AML-193 (cell line): ENCODE measurements around the gene GPC5.

Source experiments
- DNase-seq, 2 experiments: peaks; one replicate each; lab custom pipeline; 2025; lab: John Stamatoyannopoulos, UW

The GPC5 gene

DNA sequence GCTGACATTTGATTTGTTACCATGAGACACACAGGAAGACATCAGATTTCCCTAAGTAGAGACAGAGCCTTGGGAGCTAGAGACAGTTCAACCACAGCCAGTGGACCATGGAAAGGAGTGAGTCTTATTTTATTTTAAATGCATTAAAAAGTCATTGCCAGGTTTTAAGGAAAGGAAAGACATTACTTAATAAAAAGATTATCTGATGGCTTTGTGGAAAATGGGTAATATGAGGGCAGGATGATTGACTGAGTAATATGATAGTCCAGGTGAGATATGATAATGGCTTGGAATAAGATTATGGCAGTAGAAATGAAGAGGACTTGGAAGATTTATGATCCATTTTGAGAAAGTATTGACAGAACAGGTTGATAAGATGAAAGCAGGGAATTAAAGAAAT lies 580.1 kb downstream of the GPC5 start:
- no peak for DNase-seq

DNA sequence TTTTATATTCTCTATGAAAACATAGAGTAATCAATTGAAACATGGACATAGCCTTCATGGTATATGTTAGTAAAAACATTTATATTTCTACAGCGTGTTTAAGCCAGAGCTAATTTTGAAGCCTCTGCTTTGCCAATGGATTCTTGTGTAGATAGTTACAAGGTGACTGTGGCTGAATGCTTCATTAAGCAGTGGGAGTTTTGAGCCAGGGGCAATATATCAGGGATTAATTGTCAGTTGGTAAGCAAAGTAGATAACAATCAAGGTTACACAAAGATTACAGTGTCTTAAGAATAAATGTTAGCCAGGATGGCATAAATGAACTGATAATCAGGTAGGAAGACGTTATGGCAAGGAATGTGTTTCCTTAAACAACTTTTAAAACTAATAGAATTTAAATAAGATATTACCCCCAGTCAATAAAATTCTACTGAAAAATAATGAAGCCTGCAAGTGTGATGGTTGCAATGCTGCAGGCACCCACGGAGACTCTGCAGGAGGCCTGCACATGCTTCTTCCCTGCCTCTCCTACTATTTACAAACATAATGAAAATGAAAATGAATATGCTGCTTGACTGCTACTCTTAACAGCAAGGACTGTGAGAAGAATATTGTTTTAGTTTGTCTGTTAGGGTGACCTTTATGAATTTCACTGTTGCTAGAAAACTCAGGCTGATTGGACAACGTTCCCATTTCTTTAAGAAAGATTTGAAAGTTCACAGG lies 588.5 kb downstream of the GPC5 start:
- no peak for DNase-seq

DNA sequence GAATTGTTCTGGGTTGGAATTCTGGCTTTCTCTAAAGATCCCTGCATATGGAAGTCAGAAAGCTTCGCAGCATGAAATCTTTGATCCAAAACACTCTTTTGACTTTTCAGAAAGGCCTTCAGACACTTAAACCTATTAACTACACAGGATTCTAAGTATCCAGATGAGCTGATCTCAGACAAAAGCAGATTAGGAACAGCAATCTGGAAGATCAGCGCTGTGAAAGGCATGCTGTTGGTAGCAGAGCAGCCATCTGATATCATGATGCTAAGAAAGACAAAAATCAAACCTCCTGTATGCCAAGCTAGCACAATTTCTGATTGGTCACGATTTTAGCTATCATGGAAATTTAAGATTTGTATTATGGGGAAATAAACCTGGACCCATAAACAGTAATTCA lies 589.9 kb downstream of the GPC5 start:
- no peak for DNase-seq

DNA sequence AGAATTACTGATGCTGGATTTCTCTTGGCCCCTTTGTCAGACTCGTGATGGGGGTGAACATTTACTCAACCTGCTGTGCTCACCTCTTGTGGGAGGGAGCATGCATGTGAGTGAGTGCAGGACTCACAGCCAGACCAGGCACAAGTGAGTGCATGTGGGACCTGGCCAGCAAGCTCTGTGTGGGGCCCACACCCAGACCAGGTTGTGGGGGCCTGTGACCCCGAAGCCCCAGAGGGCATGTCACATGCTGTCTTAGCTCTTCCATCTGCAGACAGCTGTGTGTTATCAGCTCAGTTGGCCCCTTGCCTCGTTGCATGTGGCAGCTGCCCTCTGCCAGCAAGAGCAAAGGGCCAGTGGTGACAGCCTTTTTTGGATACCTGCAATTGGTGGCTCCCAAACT lies 614.4 kb downstream of the GPC5 start:
- DNase-seq: no peak

DNA sequence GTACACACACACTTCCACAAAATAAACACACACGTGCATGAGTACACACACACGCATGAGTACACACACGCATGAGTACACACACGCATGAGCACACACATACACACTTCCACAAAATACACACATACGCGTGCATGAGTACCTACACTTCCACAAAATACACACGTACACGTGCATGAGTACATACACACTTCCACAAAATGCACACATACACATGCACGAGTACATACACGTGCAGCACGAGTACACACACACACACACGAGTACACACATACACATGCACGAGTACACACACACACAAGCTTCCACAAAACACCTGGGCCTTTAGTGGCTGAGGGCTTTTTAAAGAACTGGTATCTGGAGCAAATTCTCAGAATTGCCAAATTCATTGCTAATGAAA lies 619.3 kb downstream of the GPC5 start:
- DNase-seq: no peak

DNA sequence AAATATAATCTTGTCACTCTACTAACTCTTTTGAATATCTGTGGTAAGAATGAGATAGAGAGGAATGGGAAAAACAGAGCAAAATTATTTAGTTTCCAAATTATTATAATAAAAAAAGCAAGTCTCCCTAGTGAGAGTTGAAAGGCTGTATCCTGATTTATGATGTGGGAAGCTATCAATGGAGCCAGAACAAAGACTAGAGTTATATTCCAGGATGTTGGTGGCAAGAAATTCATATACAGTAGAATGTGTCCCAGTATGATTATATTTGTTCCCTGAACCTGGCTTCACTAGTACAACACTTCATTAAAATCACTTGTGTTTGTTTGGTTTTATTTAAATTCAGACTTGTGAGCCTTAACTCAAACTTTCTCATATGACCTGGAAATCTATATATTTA lies 630.3 kb downstream of the GPC5 start:
- no peak for DNase-seq

DNA sequence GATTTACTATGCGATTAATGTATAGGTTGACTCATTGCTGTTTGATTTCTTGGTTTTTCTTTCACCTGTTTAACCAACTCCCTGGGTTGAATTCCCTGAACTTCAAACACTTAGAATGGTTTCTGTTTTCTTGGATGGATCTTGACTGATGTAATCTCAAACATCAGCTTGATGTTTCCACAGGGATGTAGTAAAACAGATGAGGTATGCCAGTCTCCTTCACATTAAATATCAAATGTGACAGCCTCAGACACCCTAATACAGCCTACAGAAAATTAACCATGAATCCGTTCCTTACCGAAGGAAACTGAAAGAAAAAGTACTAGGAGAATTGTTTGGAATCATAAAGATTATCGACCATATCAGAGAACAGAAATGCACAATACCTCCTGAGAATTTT lies 631.2 kb downstream of the GPC5 start:
- DNase-seq: no peak

DNA sequence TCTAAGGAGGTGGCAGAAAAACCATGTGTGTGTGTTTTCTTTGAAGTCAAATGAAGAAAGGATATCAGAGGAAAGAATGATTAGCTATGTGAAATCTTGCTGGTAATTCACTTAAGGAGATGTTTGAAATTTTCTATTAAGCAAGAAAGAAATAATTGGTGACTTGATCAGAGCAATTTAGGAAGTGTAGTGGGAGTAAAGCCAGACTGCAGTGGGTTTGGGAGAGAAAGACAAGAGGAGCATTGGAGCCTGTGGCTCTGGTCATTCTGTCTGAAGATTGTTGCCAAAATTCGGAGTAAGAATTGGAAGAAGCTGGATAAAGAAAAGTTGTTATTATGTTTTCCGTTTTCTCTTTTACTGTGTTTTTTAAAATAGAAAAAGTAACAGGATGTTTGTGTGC lies 640.5 kb downstream of the GPC5 start:
- no peak for DNase-seq

DNA sequence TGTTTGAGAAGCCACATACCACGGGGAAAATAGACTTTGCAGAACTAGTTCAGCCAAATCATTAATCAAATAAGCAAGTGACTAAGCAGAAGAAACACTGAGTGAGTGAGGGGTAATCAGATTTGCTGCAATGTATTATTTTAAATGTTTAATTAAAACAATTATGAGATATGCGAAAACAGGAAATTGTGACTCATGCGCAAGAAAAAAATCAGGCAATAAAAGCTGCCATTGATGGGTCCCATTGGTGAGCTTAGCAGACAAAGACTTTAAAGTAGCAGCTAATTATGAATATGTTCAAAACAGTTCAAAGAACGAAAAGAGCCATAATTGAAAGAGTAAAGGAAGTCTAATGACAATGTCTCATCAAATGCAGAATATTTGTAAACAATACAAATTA lies 644.1 kb downstream of the GPC5 start:
- DNase-seq: no peak

DNA sequence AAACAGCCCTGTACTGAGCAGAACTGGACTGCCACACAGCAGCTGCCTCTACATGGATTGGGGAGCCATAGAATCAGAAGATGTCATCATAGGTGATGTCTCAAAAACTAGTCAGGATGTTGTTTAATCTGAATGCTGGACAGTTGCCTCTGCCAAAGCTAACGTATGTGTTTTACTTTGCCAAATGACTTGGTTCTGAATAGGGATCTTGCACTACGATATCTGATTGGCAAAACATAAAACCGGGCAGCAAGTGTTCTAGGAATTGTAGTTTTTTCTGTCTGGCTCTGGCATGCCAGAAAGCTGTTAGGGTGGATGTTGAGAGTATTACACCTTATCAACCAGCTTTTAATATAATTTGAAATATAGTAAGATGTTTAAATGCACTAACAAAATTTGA lies 645.9 kb downstream of the GPC5 start:
- no peak for DNase-seq

DNA sequence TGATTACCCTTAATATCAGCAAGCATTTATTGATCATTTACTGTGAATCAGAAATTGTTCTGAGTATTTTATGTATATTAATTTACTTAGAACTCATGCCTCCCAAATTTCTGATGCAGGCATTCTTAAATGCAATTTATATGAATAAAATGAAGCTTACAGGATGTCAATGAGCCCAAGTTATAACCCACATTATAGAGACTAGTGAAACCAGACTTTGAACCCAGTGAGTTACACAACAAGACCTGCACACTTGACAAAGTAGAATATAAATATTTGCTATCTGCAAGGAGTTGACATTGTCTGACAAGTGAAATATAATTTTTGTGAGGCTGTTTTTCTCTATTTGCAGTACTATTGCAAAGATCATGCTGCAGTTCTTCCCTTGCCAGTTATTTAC lies 656.0 kb downstream of the GPC5 start:
- no peak for DNase-seq

DNA sequence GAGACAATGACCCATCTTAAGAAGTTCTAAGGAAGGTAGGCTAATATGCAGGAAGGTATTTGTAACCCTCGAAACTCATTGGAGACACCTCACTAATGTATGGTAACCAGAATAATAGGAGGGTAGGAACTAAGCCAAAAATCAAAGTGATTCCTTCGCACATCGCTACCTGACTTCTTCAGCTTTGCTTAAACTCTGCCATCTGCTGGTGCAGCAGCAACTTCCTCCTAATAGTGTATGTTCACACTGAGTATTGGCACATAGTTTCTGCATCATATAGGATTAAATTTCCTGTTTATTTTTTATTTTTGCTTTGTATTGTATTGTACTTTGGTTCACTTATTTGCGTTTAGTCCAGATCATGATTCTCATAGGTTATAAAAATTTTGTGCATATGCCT lies 676.2 kb downstream of the GPC5 start:
- peak; percentile 34 to 46 for DNase-seq

DNA sequence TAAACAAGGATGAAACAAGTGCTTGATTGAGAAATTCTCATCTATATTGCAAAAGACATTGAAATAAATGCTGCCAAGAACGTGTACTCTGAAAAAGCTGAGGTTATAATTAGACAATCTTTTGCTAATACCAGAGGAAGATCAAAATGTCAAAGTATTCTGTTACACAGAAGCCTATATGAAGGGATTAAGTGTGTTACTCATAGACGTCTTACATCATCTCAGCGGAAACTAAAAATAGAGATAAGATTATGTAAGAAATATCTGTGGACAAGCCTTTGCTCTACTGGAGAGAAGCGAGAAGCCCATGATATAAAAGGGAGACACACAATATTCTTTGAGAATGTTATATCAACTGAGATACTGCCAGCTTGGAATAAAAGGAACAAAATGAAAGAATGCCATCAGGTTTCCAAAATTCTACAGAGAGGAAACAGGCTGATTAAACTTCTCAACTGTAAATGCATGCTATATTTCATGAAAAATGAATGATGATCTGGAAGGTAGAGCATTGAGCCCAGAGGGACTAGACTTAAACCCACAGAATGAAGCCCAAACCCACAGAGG lies 699.0 kb downstream of the GPC5 start:
- no peak for DNase-seq

DNA sequence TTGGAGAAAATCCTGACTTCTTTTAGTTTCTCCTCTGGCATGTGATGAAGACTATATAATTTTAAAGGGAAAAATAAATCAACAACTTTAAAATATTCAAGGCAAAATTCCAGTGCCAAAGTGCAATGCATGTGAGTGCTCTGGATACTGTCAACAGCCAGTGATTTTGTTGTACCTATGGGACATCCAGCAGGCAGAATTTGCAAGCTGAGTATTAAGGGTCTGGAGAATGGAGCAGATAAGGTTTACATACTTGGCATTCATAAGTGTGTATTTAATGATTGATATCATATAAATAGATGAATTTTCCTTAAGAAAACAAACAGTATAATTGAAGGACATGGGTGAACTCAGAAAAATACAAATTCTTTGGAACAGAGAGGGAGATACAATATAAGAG lies 703.4 kb downstream of the GPC5 start:
- DNase-seq: no peak

DNA sequence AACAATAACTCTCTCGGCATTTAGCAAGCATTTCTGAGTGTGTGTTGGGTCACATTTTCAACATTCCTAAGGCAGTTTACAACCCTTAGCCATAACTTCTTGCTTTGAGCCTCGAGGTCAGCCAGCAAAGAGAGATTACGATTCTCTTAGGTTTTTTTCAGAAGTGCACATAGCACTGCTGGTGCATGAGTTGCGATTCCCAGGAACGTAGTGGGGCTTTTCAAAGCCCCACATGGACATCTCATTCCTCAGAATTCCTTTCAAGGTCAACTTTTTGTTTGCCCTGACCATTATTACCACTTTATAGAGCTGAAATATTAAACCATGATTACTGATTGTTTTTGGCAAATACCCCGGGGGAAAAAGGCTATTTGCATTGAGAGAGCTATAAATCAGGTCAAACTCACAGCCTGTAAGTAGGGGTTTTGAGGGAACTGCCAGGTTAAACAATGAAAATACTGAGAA lies 705.3 kb downstream of the GPC5 start:
- DNase-seq: no peak

DNA sequence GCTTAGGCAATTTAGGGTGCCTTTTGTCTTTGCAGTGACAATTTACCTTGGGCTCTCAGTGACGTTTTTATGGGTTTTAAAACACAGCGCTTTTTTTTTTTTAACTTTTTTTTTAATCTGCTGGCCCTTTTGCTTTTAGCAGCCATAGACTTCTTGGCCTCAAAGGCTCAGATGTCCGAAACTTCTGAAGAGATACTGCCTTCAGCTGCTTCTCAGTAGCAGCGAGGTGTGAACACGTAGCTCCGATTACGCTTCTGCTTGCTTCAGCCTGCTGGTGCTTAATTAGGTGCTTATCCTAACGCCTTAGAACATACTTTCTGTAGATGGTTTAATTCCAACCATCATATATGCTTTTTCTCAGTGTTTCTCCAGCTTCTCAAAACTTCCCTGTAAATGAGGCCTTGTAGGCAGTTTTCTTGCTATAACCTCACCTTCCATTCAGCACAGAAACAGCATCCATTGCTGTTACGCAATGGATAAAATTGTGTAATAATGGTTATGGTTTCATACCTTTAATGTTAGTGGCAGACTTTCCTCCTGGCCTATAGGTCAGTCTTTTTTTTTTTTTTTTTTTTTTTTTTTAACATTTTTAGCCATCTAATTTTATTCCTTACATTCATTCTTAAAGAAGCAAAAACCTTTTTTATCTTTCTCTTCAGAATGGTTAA lies 723.9 kb downstream of the GPC5 start:
- no peak for DNase-seq

DNA sequence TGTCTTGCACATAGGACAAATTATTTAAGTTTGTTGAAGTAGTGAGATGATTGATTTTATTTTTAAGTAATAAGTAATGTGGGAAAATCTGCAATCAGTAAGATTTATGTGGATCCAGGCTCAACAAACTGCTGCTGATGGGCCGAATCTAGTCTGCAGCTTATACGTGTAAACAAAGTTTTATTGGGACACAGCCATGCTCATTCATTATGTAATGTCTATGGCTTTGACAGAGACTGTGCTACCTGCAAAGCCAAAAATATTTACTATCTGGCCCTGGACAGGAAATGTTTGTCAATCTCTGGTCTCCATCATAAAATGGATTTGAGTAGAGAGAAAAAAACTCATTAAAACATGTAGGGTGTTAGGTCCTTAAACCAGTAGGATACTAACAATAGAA lies 728.0 kb downstream of the GPC5 start:
- no peak for DNase-seq

DNA sequence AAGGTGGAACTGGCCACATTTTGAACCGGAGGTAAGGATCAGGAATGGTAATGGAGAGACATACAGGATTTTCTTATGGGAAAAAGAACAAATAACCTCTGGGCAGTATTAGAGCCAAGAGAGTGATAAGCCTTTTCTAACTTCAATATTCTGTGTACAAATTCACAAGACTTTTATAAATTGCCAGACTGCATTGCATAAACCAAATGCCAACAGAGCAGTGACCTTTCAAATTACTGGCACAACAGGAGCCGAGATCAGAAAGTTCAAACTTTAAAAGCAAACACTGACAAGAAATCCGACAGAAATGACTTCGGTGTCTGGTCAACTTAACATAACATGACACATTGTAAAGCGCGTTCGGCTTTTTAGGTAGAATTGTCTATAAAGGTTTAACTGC lies 737.1 kb downstream of the GPC5 start:
- DNase-seq: no peak

DNA sequence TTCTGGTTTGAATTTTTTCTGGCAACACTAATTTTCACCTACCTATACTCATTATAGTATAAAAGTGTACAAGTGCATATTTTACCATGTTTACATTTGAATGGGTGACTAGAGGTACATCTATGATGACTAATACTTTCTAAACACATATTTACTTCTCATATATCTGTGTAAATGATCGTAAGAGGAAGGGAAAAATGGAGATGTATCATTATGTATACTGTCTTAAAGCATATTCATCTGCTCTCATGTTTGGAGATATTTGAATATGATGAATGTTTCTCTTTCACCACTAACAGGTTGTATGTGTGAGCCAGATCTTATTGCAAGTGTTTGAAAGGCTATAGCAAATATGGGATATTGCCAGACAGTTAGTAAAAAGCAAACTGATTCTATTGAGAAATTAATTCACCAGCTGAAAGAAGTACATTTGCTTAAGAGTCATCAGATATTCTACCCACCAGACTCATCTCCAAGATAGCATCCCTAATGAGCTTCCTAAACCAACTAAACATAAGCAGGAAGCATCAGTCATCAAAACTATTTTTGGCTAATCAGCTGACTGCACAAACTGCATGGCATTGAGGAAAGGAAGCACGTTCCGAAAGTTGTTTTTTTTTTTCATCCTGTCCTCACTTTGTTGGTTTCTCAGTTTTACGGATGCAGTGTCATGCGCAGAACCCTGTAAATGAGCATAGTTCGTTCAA lies 738.2 kb downstream of the GPC5 start:
- DNase-seq: no peak

DNA sequence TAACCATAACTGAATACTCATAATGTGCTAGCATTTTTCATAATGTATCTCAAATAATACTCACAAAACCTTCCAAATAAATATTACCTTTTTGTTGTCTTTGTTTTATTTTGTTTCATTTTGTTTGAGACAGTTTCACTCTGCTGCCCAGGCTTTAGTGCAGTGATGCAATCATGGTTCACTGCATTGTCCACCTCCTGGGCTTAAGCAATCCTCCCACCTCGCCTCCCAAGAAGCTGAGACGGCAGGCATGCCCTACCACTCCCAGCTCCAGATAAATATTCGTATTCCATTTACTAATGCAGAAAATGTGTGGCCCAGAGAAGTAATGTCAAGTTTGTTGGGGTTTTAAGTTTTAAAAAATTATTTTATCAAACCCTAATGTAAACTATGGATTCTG lies 739.1 kb downstream of the GPC5 start:
- no peak for DNase-seq

DNA sequence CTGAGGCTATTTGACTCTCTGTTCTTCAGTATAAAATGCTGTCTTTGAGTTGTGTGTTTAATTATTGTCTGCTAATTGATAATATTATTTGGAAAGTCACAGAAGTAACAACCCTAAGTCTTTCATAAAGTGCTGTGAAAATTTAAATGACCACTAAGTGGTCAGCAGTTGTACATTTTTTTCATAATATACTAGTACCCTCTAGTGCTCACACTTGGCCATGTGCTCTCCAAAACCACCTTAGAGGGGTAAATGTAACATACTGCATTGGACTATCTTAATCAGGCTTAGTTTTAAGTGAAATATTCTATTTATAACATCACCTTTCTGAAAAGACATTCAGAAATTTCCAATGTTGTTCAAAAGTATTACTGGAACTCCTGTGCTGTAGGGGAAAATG lies 745.3 kb downstream of the GPC5 start:
- DNase-seq: no peak

DNA sequence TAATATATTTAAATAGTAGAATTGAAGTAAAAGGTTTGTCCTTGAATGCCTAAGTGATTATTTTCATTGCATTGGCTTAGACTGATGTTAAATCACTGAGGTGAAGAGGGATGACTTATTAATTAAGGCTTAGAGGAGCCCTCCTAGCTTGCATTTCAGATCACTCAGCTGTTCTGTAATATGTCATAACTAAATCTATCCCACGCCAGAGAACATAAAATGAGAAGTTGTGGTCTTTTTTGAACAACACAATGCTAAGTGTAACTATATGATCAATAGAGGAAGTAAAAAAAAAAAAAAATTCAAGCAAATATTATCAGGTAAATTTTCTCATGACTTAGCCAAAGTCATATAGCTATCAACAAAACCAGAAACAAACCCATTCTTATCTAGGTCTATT lies 752.2 kb downstream of the GPC5 start:
- DNase-seq: no peak

DNA sequence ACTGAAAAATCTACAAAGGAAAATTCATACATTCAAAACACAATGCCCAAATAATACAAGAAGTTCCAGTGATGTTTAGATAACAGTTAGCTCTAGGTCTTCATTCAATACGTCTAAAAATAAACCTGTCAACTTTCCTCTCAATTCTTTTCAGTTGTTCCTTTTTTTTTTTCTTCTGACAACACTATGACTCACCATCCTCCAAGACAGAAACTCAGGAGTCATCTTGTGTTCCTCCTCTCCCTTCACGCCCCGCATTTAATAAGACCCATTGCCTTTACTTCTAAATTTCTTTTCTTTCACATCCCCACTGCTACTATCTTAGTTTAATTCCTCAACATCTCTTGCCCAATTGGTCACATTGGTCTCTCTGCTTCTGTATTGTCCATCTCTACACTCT lies 759.9 kb downstream of the GPC5 start:
- peak in 1 of 2 experiments; percentile 20 for DNase-seq
